Esophagus (tissue), 2 donors: Measurements from ENCODE around the gene FLT3LG. TPM values are rescaled to one million over a fixed set of nuclear protein-coding genes. Genes with fewer than 3 reads are reported as not detected.

Source experiments
- H3K27ac ChIP-seq, 2 donors: one replicate each; pipeline ENCODE4 v1.5.1; 2013; ENCODE audit warnings: low read depth in 2 of 2, mild to moderate bottlenecking in 2 of 2, inconsistent platforms in 1 of 2, low read length in 1 of 2, moderate library complexity in 1 of 2
- H3K27me3 ChIP-seq, 2 donors: one replicate each; pipeline ENCODE4 v1.6.1; 2013; ENCODE audit warnings: low read length in 2 of 2, control low read depth in 1 of 2, mild to moderate bottlenecking in 1 of 2; ENCODE audit not compliant: insufficient read depth in 2 of 2, control insufficient read depth in 1 of 2
- H3K36me3 ChIP-seq, 2 donors: one replicate each; pipeline ENCODE4 v1.6.1; 2013; ENCODE audit warnings: low read length in 1 of 2; ENCODE audit not compliant: control insufficient read depth in 2 of 2, insufficient read depth in 2 of 2
- H3K4me1 ChIP-seq, 2 donors: one replicate each; pipeline ENCODE4 v1.6.1; 2013; ENCODE audit warnings: low read length in 1 of 2; ENCODE audit not compliant: control insufficient read depth in 2 of 2, insufficient read depth in 2 of 2
- H3K4me3 ChIP-seq, 2 donors: one replicate each; pipeline ENCODE4 v1.5.1; 2013; ENCODE audit warnings: low read length in 2 of 2, mild to moderate bottlenecking in 2 of 2, low read depth in 1 of 2, moderate library complexity in 1 of 2
- H3K9me3 ChIP-seq, 2 donors: one replicate each; pipeline ENCODE4 v1.6.1; 2013; ENCODE audit warnings: mild to moderate bottlenecking in 2 of 2, low read depth in 1 of 2, low read length in 1 of 2, moderate library complexity in 1 of 2; ENCODE audit not compliant: control insufficient read depth in 2 of 2, insufficient read depth in 1 of 2
- WGBS, 2 donors: extraction: QIAGEN DNeasy Blood & Tissue Kit; methylation state at CpG; one replicate each; pipeline ENCODE4 v1.1.7; 2013; 5-methylcytosine and 5-hydroxymethylcytosine counted together
- polyA plus RNA-seq, 2 donors: library from polyadenylated mRNA; stranded (reverse); fragments of 200-250 nt; gene quantifications; one replicate each; pipeline ENCODE4 v1.2.3, GENCODE V29; 2013
- donor health status: healthy with polysubstance abuse.
- donor health status: Bipolar disorder and iron deficiency.

FLT3LG gene
- polyA plus RNA-seq, 2 donors, result 7.2 to 9.5 TPM

DNA sequence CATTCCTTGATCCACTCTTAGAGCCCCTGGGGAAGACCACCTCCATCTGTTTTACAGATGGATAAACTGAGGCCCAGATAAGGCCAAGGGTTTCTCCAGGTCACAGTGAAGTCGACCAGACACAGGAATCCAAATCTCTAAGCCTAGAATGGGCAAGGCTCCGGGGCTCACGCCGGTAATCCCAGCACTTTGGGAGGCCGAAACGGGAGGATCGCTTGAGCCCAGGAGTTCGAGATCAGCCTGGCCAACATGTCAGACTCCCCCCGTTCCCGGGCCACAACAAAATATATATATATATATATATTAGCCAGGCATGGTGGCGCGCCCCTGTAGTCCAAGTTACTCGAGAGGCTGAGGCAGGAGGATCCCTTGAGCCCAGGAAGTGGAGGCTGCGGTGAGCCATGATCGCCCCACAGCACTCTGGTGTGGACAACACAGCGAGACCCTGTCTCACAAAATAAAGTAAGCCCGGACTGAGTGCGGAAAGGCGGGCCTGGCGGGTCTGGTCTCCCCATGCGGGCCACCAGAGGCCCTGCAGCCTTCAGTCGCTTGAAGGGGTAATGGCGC lies 12.8 kb downstream of the FLT3LG start:
- Histone ChIP-seq H3K9me3 (no peaks in the 10 kb centered on the region), H3K4me1 (peaks cover 7 to 9% of the 10 kb centered on the region in 2 donors), H3K4me3 (peak overlapping the region; percentile 27 to 49), H3K27me3 (no peaks in the 10 kb centered on the region), H3K36me3 (peaks cover 20 to 25% of the 10 kb centered on the region in 2 donors), H3K27ac (peak overlapping the region; percentile 86 to 87)
- WGBS, 2 donors, result 64% methylated on average over 23 of the region's 23 CpGs

DNA sequence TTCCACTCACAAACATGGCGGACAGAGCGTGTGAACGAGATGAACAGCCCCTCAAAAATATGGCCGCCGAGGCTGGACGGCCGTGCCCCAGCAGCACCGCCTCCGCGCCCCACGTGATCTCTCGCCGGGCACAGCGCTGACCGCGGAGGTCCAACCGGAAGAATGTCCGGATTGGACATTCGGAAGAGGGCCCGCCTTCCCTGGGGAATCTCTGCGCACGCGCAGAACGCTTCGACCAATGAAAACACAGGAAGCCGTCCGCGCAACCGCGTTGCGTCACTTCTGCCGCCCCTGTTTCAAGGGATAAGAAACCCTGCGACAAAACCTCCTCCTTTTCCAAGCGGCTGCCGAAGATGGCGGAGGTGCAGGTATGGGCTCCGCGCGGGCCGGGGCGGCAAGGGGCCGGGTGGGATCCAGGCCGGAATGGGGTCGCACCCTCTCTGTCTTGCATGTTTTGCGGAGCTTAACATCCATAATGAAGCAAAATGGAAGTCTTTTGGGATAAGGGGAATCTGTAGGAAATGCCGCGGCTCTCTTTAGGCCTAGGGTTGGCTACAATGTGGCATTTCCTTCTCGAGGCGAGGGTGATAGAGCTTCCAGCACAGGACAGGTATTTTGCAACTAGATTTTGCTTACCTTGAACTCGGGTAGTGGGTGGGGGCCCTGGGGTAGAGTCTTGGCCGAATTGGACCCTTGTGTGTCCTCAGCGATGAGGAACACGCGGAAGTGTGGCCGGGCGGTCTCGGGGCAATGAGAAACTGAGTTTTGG lies 13.4 kb downstream of the FLT3LG start, which contains the start of gene RPL13A:
TSS of gene RPL13A (plus strand) at position 332 of the 769 bp plus-strand sequence. CDS start at position 354, 22 bp downstream.
- H3K4me1 ChIP-seq, result peaks cover 7 to 9% of the 10 kb centered on the region in 2 donors
- WGBS, 2 donors, result 0 to 1% methylated on average over 55 to 57 of the region's 57 CpGs
- peaks cover 25 to 31% of the 10 kb centered on the region in 2 donors for H3K36me3 ChIP-seq

DNA sequence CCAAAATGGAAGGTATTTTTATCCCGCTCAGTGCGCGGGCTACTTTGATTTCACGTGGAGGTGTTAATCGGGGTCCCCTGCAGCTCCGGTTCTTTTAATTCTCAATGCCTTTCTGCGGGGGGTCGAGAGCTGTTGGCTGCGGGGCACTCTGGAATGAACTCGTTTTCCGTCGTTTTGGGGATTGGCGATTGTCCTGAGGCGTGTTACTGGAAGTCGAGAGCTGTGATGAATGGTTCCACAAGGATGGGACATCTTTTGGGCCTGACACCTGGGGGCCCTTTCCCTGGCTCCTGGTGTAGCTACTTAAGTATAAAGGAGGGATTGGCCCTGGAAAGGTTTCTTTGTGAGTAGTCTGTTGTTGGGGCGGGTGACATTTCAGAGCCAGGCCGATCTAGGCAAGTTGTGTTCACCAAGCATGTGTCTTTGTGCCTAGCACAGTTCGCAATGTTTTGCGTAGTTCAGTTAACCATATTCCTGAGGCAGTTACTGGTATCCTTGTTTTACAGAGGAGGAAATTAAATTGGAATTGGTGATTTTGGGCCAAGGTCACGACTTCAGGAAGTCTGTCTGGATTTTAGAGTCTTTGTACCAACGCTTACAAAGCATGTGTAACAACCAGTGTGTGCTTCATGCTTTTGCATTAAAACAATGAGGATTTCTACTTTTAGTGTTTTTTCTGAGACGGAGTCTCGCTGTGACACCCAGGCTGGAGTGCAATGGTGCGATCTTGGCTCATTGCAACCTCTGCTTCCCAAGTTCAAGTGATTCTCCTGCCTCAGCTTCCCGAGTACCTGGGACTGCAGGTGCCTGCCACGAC lies 14.2 kb downstream of the FLT3LG start:
- WGBS, 2 donors, result 1% methylated on average over 26 of the region's 26 CpGs
- Histone ChIP-seq H3K9me3 (no peaks in the 10 kb centered on the region), H3K27ac (peak overlapping the region; percentile 85 to 87), H3K4me3 (peak overlapping the region; percentile 89 to 90), H3K4me1 (peaks cover 7 to 9% of the 10 kb centered on the region in 2 donors), H3K27me3 (no peaks in the 10 kb centered on the region), H3K36me3 (peaks cover 28 to 36% of the 10 kb centered on the region in 2 donors)

More for the DNA sequence above, 13.4 kb downstream of the FLT3LG start, which contains the start of gene RPL13A:
- Histone ChIP-seq H3K27me3 (no peaks in the 10 kb centered on the region), H3K4me3 (peak within 1 kb of the TSS; percentile 89 to 90), H3K9me3 (no peaks in the 10 kb centered on the region), H3K27ac (peak within 1 kb of the TSS; percentile 86 to 87)

DNA sequence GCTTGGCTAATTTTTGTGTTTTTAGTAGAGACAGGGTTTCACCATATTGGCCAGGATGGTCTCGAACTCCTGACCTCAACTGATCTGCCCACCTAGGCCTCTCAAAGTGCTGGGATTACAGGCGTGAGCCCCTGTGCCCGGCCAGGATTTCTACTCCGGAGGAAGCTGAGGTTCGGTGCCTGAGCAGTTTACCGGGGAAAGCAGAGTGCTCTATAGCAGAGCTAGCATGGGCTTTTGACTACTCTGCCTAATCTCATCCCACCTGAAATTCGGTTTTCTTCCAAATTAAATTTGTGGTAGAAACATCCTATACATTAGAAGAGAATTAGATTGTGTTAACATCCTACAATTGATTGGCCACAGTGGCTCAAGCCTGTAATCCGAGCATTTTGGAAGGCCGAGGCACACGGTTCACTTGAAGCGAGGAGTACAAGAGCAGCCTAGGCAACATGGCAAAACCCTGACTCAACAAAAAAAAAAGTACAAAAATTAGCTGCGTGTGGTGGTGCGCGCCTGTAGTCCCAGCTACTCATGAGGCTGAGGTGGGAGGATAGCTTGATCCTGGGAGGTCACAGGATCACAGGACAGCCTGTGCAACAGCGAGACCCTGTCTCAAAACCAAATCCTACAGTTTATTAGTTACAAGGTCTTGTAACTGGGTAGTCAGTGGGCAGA lies 15.0 kb downstream of the FLT3LG start:
- peak overlapping the region; percentile 89 to 90 for H3K4me3 ChIP-seq
- H3K9me3 ChIP-seq, result no peaks in the 10 kb centered on the region
- no peaks in the 10 kb centered on the region for H3K27me3 ChIP-seq
- H3K27ac ChIP-seq, result peak overlapping the region; percentile 44 to 87
- peaks cover 7 to 9% of the 10 kb centered on the region in 2 donors for H3K4me1 ChIP-seq
- 13 to 15% methylated on average over 15 of the region's 15 CpGs for WGBS, 2 donors
- peaks cover 28 to 36% of the 10 kb centered on the region in 2 donors for H3K36me3 ChIP-seq

DNA sequence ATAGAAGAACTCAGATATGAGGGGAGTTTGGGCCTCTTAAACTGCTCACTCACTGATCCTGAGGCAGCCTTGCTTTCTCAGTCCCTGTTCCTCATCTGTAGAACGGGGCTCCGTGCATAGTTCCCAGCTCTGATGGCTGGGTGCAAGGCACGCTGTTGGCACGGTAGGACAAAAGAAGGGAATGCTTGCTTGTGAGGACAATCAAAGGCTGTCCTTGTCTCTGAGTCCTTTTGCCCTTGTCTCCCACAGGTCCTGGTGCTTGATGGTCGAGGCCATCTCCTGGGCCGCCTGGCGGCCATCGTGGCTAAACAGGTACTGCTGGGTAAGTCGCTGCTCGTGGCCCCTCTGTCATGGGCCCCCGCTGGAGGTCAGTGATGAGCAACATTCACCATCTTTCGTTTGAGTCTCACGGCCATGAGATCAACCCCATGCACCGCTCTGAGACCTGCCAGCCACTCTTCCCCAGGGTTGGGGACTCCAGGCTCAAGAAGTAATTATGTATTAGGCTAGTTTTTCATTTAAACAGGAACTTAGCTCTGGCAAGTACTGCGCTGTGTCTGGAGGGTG lies 15.7 kb downstream of the FLT3LG start:
- H3K4me1 ChIP-seq, result peaks cover 7 to 9% of the 10 kb centered on the region in 2 donors
- H3K9me3 ChIP-seq, result no peaks in the 10 kb centered on the region
- peak overlapping the region; percentile 89 to 90 for H3K4me3 ChIP-seq
- H3K27me3 ChIP-seq, result no peaks in the 10 kb centered on the region
- WGBS, 2 donors, result 48% methylated on average over 15 of the region's 15 CpGs
- H3K36me3 ChIP-seq, result peaks cover 28 to 36% of the 10 kb centered on the region in 2 donors
- peak overlapping the region; percentile 19 to 72 for H3K27ac ChIP-seq

DNA sequence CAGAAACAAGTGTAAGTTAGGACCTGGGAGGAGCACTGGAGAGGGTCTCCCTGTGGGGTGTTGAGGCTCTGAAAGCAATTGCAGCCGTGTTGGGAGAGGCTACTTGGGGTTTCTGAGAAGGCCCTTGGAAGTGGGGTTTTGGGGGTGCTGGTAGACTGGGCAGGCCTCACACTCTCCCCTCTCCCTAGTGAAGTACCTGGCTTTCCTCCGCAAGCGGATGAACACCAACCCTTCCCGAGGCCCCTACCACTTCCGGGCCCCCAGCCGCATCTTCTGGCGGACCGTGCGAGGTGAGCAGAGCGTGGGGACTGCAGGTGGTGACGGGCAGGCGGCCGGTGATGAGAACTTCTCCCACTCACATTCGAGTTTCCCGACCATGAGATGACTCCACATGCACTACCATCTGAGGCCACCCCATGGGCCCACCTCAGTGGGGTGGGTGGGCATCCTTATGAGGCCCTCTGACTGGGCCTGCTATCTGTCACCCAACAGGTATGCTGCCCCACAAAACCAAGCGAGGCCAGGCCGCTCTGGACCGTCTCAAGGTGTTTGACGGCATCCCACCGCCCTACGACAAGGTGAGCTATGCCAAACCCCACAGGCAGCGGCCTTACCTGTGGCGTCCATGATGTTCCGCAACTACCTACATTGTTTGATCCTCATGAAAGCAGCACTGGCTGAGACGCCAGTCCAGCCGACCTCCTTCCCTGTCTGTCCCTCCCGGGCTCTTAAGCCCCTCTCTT lies 16.4 kb downstream of the FLT3LG start:
- Histone ChIP-seq H3K36me3 (peaks cover 28 to 36% of the 10 kb centered on the region in 2 donors), H3K4me3 (peak overlapping the region in 1 of 2 donors; percentile 90), H3K4me1 (peaks cover 7 to 9% of the 10 kb centered on the region in 2 donors), H3K9me3 (no peaks in the 10 kb centered on the region), H3K27ac (peak overlapping the region; percentile 19 to 72), H3K27me3 (no peaks in the 10 kb centered on the region)
- WGBS, 2 donors, result 77 to 80% methylated on average over 27 of the region's 27 CpGs

DNA sequence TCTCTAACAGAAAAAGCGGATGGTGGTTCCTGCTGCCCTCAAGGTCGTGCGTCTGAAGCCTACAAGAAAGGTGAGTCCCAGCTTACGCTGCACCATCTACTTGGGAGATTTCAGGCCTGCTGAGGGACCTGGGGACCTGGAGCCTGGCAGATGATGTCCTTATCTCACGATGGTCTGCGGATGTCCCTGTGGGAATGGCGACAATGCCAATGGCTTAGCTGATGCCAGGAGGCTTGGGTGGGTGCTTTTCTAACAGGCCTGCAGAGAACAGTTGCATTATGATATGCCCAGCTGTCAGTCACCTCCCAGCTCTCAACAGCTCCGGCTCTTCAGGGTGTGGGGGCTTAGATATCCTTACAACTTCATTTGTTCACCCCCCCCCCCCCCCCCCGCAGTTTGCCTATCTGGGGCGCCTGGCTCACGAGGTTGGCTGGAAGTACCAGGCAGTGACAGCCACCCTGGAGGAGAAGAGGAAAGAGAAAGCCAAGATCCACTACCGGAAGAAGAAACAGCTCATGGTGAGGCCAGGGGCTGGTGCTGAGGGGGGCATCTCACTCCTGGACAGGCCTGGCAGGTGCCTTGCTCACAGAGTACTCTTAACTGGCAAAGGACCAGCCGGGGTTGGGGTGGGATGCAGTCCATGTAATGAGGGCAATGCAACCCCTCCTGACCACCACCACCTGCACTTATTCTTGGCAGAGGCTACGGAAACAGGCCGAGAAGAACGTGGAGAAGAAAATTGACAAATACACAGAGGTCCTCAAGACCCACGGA lies 17.2 kb downstream of the FLT3LG start:
- H3K36me3 ChIP-seq, result peaks cover 28 to 36% of the 10 kb centered on the region in 2 donors
- H3K27ac ChIP-seq, result peak overlapping the region in 1 of 2 donors; percentile 44
- H3K27me3 ChIP-seq, result no peaks in the 10 kb centered on the region
- H3K4me1 ChIP-seq, result peaks cover 7 to 9% of the 10 kb centered on the region in 2 donors
- WGBS, 2 donors, result 70 to 72% methylated on average over 15 to 17 of the region's 17 CpGs
- H3K9me3 ChIP-seq, result no peaks in the 10 kb centered on the region
- H3K4me3 ChIP-seq, result no peak overlapping the region
